ENCODE data around the gene ATP5IF1.

The ATP5IF1 gene

DNA sequence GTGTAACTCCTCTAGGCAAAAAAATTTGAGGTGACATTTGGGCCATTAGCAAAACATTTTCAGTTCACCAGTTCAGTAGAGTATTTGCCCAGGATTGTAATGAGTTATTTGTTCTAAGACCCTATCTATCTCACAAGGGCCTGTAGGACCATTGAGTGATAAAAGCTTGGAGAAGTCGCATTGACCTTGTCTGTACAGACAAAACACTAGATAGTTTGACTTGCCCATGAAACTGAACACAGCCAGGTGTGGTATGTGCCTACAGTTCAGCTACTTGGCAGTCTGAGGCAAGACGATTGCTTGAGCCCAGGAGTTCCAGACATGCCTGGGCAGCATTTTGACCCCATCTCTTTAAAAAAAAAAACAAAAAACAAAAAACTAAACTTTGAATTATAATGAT, 3.1 kb downstream of the ATP5IF1 start:
- no peak for DNase-seq

GRCh38 chr1:28240024-28240423, 4.1 kb downstream of the ATP5IF1 start:
- DNase-seq: no peak

GRCh38 chr1:28241638-28242241, 5.8 kb downstream of the ATP5IF1 start:
- DNase-seq: no peak

DNA sequence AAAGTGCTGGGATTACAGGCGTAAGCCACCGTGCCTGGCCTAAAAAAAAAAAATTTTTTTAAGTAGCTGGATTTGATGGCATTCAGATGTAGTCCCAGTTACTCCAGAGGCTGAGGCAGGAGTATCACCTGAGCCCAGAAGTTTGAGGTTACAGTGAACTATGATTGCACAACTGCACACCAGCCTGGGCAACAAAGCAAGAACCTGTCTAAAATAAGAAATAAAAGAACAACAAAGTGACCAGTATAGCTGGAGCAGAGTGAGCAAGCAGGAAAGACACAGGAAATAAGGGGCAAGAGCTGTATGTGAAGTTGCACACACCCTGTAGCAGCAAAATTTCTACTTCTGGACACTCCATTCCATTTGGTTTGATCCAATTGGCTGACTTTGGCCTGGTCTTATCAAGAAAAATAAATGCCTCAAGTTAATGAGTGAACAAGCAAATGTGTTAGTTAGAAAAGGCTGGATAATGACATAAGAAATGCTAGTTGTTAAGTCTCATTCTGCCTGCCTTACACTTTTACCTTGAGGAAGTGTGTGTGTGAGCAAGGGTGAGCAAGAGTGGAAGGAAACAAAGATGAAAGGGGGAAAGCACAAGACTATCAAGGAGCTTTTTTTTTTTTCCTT, 7.9 kb downstream of the ATP5IF1 start:
- DNase-seq: peak in 1 of 2 donors; percentile 40

- no peak for DNase-seq
Observed at GRCh38 chr1:28244549-28245251, 8.8 kb downstream of the ATP5IF1 start.

DNA sequence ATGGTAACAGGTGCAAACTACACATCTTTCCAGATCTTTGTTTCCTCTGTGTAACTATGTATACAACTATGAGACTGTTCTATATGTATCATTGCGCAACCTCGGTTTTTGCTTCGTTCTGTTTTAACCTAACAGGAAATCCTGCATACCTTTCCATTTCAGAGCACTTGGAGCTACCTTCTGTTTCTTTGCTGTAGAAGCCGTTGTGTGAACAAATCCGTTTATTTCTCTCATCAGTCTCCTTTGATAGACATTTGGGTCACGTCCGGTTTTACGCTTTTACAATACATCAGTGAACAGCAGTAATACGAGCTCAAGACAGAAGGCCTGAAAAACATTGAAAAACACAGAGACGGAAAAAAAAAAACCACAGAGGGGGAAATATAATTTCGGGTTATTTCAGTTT, 10.5 kb downstream of the ATP5IF1 start:
- peak; percentile 66 to 89 for DNase-seq

GRCh38 chr1:28247612-28248272, 11.8 kb downstream of the ATP5IF1 start:
- DNase-seq: no peak

- peak; percentile 86 to 87 for DNase-seq
Observed at GRCh38 chr1:28248273-28249012, 12.5 kb downstream of the ATP5IF1 start.

DNA sequence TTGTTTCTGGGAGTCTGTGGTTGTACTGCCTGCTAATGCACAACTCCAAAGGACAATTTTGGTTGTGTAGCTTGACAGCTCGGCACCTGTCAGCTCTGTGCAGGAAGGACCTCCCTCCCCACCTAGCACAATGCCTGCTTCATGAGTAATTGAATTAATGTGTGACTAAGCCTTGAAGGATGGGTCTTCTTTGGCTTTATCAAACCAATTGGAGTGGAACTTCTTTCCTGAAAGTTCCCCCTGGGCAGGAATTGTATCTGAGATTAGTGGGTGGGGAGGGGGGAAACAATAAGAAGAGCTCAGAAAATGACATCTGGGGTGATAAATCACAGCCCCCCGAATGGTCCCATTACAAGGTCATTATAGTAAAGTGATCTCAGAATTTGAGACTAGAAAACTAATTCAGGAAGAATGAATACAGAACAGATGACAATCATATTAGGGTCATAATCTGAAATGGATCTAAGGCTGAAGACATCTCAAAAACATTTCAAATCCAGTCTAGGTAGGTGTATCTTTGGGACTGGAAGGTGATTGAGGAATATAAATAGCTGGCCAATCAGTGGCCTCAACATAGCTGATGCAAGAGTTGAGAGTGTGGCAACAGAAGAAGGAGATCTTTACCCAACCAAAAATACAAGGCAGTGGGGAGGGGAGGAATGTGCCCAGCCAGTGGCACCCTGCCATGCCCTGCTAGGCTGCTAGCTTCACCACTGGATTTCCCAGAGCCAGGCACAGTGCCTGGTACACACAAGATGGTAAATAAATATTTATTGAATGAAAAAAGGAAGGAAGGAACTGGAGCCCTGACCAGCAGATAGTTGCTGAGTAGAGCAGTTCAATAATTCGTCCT, 13.3 kb downstream of the ATP5IF1 start:
- DNase-seq: peak in 1 of 2 donors; percentile 30

DNA sequence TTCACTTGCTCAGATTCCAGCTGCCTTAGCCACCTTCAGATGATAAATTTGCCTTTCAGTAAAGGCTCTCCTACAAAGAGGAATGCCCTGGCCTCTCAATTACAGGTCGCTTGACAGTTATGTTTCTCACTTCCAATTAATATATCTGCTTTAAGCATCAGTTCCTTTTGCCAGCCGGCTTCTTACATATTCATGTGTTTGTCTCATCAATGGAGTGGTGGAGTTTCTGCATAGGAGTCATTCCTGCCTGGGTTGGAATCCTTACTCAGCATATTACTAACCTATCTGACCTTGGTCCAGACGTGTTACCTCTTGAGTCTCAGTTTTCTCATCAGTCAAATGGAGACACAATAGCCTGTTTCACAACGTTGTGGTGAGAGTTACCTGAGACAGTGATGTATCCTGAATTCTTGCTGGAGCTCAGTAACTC, 14.0 kb downstream of the ATP5IF1 start:
- DNase-seq: no peak

GRCh38 chr1:28256197-28256827, 20.4 kb downstream of the ATP5IF1 start:
- DNase-seq: peak in 1 of 2 donors; percentile 79

GRCh38 chr1:28257736-28258135, 21.8 kb downstream of the ATP5IF1 start:
- DNase-seq: no peak

GRCh38 chr1:28258628-28259251, 22.8 kb downstream of the ATP5IF1 start:
- DNase-seq: no peak

- peak; percentile 99 for DNase-seq
Observed at GRCh38 chr1:28259252-28259933, 23.5 kb downstream of the ATP5IF1 start, which contains the start of gene SESN2. Gene SESN2, plus strand, starts transcription at chr1:28259518. Its CDS starts 330 bp downstream, at chr1:28259848.

- DNase-seq: peak; percentile 21 to 31
Observed at GRCh38 chr1:28259934-28260802, 24.2 kb downstream of the ATP5IF1 start.

DNA sequence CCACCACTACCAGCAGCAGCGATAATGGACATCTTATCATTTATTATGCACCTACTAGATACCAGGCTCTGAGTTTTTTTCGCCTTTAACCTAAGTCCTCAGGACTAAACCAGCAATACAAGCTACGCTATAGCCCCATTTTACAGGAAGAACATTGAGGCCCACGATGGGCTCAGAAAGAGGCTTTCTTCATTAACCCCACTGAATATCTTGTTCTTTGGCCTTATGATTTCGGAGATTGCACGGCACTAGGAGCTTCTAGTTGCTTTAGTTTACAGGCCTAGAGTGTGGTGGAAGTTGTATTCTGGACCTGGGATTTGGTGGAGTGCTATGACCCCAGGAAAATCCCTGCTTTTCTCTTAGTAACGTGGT, 24.9 kb downstream of the ATP5IF1 start:
- DNase-seq: no peak

GRCh38 chr1:28264897-28265296, 29.0 kb downstream of the ATP5IF1 start:
- no peak for DNase-seq

DNA sequence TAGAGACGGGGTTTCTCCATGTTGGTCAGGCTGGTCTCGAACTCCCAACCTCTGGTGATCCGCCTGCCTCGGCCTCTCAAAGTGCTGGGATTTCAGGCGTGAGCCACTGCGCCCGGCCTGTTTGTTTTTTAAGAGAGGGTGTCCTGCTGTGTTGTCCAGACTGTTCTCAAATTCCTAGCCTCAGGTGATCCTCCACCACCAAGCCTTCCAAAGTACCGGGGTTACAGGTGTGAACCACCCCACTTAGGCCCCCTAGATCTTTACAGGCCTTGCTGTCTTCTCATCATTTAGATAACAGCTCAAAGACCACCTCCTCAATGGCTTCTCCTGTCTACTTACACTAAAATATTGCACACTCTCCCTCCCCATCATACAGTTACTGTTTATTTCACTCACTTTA, 29.7 kb downstream of the ATP5IF1 start:
- no peak for DNase-seq

DNA sequence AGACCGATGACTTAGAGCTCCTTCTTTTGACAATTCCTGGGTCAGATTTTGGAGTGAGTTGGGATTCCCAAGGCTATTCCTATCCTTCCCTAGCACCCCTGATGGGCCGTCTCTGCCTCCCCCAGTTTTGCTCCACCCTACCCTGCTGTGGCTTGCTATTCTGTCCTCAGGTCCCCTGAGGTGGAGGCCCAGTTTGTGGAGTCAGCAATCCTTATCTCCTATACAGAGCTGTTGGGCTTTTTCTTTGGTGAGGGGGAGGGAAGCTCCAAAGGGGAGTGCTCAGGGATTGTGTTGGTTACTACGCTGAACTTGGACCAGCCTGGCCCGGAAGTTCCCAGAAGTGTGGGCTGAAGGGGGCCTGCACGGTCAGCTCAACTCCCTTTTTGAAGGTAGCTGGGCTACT, 31.0 kb downstream of the ATP5IF1 start:
- no peak for DNase-seq

Measured in CD4-positive, alpha-beta T cell treated with Interleukin-4 for 1 hour (primary cell).